Astrocyte (in vitro differentiated cells and primary cell): ENCODE data around the gene WARS2.

Source experiments
- EZH2 ChIP-seq: IDR thresholded peaks from 2 replicates; pipeline ENCODE4 v1.6.1; 2012; ENCODE audit warnings: mild to moderate bottlenecking, low read length, inconsistent platforms; ENCODE audit not compliant: insufficient read depth
- TF ChIP-seq, protein P1 (sequence below): IDR thresholded peaks from 2 replicates; pipeline ENCODE4 v1.5.1; 2011; ENCODE audit warnings: low read depth, mild to moderate bottlenecking, inconsistent platforms, low read length, moderate library complexity; ENCODE audit not compliant: insufficient read depth

DNA sequence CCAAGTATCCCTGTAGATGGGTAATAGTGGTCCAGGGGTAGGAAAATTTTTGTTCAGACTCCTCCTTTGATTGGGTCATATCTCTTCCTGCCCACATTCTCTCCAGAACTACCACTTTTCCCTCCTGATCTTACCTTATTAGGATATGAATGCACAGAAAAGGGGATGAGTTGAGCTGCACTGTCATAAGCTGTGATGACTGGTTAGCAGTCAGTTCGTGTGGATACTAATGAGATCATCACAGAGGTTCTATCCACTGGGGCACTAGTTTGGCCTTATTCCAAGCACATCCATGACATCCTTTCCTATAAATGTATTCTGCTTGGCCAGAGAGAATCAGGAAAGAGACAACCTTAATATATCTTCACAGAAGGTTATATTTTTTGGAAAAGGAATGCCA lies 130.3 kb downstream of the WARS2 start:
- TF ChIP-seq, protein P1, sequence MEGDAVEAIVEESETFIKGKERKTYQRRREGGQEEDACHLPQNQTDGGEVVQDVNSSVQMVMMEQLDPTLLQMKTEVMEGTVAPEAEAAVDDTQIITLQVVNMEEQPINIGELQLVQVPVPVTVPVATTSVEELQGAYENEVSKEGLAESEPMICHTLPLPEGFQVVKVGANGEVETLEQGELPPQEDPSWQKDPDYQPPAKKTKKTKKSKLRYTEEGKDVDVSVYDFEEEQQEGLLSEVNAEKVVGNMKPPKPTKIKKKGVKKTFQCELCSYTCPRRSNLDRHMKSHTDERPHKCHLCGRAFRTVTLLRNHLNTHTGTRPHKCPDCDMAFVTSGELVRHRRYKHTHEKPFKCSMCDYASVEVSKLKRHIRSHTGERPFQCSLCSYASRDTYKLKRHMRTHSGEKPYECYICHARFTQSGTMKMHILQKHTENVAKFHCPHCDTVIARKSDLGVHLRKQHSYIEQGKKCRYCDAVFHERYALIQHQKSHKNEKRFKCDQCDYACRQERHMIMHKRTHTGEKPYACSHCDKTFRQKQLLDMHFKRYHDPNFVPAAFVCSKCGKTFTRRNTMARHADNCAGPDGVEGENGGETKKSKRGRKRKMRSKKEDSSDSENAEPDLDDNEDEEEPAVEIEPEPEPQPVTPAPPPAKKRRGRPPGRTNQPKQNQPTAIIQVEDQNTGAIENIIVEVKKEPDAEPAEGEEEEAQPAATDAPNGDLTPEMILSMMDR = no peak
- TF ChIP-seq EZH2 = no peak
